Measurements from ENCODE around the gene TAL1. TPM values are rescaled to one million over a fixed set of nuclear protein-coding genes. Genes with fewer than 3 reads are reported as not detected.
"Not testable (repeated sequence)": the region's sequence is repeated elsewhere in the genome, so short reads cannot be mapped to it uniquely, and the experiment has no call there.

Gene TAL1
- total and polyA plus RNA-seq, 7 donors: 0.73 to 2.1 (median 1.5) TPM

GRCh38 chr1:47196622-47197021, 35.4 kb downstream of the TAL1 start:
- no peaks in the 10 kb centered on the region for H3K9me3 ChIP-seq
- no peak for TF ChIP-seq CTCF (IDR thresholded peaks at IDR 0.05)
- H3K4me3 ChIP-seq: no peak overlapping the region
- H3K27me3 ChIP-seq (ENCODE audit: insufficient read depth in 3 of 3, low read length in 2 of 3): peaks cover 0 to 10% (median 0%) of the 10 kb centered on the region in 3 donors
- DNase-seq (no peak), ATAC-seq (no peak)
- 39 to 60% (median 49%) methylated on average over 3 of the region's 3 CpGs for WGBS, 3 donors
- intact Hi-C loops (cut with DNase I): no loop called here
- H3K36me3 ChIP-seq (ENCODE audit: insufficient read depth in 1 of 2, low read depth in 1 of 2): no peaks in the 10 kb centered on the region
- H3K4me1 ChIP-seq: peaks cover 5% of the 10 kb centered on the region
- H3K27ac ChIP-seq: no peak overlapping the region

- H3K4me3 ChIP-seq; ATAC-seq; H3K36me3 ChIP-seq (ENCODE audit: insufficient read depth in 1 of 2, low read depth in 1 of 2); intact Hi-C loops (cut with DNase I); H3K4me1 ChIP-seq; DNase-seq; H3K27ac ChIP-seq; H3K9me3 ChIP-seq: not testable (repeated sequence)
- peaks cover 0 to 10% (median 0%) of the 10 kb centered on the region in 3 donors for H3K27me3 ChIP-seq (ENCODE audit: insufficient read depth in 3 of 3, low read length in 2 of 3)
- WGBS, 3 donors: 64 to 86% (median 85%) methylated on average over 9 of the region's 9 CpGs
These were observed 36.0 kb downstream of the TAL1 start for GRCh38 chr1:47195981-47196380.

GRCh38 chr1:47194311-47194710, 37.7 kb downstream of the TAL1 start:
- no peak overlapping the region for H3K27ac ChIP-seq
- peaks cover 0 to 10% (median 0%) of the 10 kb centered on the region in 3 donors for H3K27me3 ChIP-seq (ENCODE audit: insufficient read depth in 3 of 3, low read length in 2 of 3)
- DNase-seq (no peak), ATAC-seq (no peak)
- H3K4me1 ChIP-seq: peaks cover 15% of the 10 kb centered on the region
- TF ChIP-seq CTCF (IDR thresholded peaks at IDR 0.05): no peak
- no peaks in the 10 kb centered on the region for H3K9me3 ChIP-seq
- H3K36me3 ChIP-seq (ENCODE audit: insufficient read depth in 1 of 2, low read depth in 1 of 2): no peaks in the 10 kb centered on the region
- intact Hi-C loops (cut with DNase I): loop anchor here (5.0 kb wide), 4 partner anchors 68 to 233 kb away; partner anchors contain the start of gene CMPK1 (in 1 of the 2)
- H3K4me3 ChIP-seq: no peak overlapping the region

GRCh38 chr1:47193496-47193895, 38.5 kb downstream of the TAL1 start:
- not testable (repeated sequence) for H3K27me3 ChIP-seq (ENCODE audit: insufficient read depth in 3 of 3, low read length in 2 of 3); H3K4me3 ChIP-seq; ATAC-seq; H3K36me3 ChIP-seq (ENCODE audit: insufficient read depth in 1 of 2, low read depth in 1 of 2); H3K9me3 ChIP-seq; DNase-seq; H3K27ac ChIP-seq
- H3K4me1 ChIP-seq: peaks cover 15% of the 10 kb centered on the region
- WGBS, 3 donors: 87 to 89% (median 88%) methylated on average over 10 of the region's 10 CpGs
- intact Hi-C loops (cut with DNase I): loop anchor here (5.0 kb wide), 4 partner anchors 69 to 234 kb away; partner anchors contain the start of gene CMPK1 (in 1 of the 2)

- intact Hi-C loops (cut with DNase I): loop anchor here (5.0 kb wide), 4 partner anchors 70 to 235 kb away; partner anchors contain the start of gene CMPK1 (in 1 of the 2)
- ATAC-seq (peak; percentile 36 to 49 (median 40)), DNase-seq (peak; percentile 77 to 88)
- no peak overlapping the region for H3K4me3 ChIP-seq
- H3K4me1 ChIP-seq: peaks cover 15% of the 10 kb centered on the region
- peak; percentile 94 for TF ChIP-seq CTCF (IDR thresholded peaks at IDR 0.05)
- H3K27me3 ChIP-seq (ENCODE audit: insufficient read depth in 3 of 3, low read length in 2 of 3): peaks cover 0 to 3% (median 0%) of the 10 kb centered on the region in 3 donors
- no peaks in the 10 kb centered on the region for H3K36me3 ChIP-seq (ENCODE audit: insufficient read depth in 1 of 2, low read depth in 1 of 2)
- H3K9me3 ChIP-seq: no peaks in the 10 kb centered on the region
- H3K27ac ChIP-seq: no peak overlapping the region
- WGBS, 3 donors: 6 to 9% (median 8%) methylated on average over 10 of the region's 10 CpGs
These were observed 39.3 kb downstream of the TAL1 start for GRCh38 chr1:47192458-47193384.

Data from psoas muscle (tissue), 8 donors.